Colon (tissue), 2 donors: ENCODE data around the gene SCTR.

ENCODE experiments used
- FAIRE-seq: peaks from 2 replicates; lab custom pipeline; 2012; peaks lifted over from hg19 to GRCh38; lab: Jason Lieb, UNC
- donor health status: control.
- donor health status: control.

The SCTR gene

GRCh38 chr2:119442850-119443249 lies 81.4 kb downstream of the SCTR start:
- FAIRE-seq: no peak

DNA sequence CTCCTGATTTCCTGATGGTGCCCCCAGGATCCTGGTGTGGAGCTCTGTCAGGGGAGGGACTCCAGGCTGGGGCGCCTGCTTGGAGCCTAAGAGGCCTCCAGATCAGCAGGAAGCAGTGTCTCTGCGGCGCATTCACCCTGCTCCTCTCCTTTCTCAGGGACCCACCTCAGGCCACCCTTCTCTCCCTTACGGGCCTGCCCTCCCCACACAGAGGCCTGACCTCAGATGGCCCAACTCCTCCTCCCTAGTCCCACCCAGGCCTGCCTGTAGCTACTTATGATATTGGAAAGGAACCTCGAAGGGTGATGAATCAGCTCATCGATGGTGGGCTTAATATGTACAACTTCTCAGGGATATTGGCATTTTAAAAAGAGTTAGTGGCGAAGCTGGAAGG lies 82.1 kb downstream of the SCTR start:
- no peak for FAIRE-seq

DNA sequence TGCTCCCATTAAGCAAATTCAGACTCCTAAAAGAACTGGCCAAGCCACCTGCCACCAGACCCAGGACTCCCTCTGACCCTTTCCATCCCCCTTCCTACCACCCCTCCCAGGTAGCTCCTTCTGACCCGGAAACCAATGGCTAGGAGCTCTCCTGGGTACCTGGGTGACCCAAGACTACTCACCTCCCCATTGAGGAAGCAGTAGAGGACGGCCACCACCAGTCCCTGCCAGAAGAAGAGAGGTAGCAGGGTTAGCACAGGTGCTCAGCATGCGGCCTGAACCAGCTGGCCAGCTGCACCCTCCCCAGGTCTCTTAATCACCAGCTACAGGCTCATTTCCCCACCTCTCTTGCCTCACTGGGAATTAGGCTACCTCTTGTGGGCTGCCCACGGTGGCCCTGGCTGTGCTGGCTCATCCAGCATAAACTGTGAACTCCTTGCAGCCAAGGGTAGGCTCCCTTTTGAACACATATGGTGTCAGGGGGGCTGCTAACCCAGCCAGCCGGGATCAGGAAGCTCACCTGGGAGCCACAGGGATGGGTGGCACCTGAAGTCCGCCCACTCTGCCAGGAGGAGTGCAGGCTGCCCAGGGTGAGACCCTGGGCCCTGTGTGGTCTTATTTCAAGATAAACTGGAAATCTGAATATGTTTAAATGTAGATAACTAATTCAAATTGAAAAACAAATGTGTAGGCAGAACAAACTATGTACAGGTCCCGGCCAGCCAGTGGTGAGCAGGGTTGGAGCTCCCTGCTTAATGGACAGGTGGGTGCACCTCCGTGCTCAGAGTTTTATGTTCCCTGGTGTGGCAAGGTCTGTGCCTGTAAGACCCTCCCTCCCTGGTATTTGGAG lies 82.7 kb downstream of the SCTR start:
- no peak for FAIRE-seq

DNA sequence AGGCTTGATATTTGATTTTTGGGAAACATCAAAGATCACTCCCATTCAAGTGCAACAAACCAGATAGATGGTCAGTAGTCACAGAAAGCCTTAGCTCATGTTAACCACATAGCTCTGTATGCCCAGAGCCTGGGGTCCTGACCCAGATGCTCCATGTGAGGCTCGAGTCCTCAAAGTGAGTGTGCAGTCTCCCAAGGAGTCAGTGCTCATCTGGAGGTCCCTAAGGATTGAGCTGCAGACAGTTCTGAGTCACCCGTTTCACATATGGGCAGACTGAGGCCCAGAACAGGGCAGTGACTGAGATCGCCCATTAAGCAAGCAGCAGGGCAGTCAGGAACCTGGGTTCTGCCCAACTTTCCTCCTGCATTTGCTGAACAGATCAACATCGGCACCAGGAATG lies 83.4 kb downstream of the SCTR start:
- FAIRE-seq: no peak

- no peak for FAIRE-seq
These were observed 83.8 kb downstream of the SCTR start for GRCh38 chr2:119440501-119440870.

DNA sequence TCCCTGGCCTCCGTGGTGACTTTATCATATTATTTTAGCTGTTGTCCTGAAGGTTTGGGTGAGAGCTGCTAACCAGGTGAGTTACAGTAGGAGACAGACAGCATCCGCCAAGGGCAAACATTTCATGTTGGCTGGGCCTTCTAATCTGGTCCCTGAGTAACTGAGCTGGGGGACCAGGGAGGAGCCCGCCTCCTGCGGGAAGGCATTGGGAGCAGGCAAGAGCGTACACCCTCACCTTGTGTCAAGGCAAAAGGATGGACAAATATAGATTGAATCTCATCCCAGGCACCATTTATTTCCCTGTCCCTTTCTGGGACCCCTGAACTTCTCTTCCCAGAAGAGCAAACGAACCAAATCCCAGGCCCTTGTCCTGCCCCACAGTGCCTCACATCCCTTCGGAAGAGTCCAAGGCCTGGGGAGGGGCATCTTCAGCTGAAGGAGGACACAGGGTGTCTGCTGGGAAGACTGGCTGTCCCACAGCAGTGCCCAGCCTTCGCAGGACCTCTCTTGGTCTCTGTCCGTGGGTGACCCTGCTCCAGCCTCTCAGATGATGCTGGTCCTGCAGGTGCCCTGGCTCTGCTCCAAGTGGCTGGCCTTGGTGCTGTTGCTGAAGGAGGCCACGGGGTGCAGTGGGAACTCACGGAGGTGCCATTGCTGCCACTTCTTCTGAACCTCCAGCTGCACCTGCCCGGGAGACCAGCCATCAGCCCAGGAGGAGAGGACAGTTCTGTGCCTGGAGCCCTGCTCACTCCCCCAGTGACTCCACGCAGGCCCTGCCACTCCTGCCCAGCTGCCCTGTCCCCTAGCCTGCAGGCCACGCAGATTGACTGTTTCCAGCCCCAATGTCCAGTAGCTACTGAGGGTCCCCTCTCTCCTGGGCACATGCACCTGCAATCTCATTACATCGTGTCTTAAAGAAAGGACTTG lies 84.4 kb downstream of the SCTR start:
- FAIRE-seq: no peak

DNA sequence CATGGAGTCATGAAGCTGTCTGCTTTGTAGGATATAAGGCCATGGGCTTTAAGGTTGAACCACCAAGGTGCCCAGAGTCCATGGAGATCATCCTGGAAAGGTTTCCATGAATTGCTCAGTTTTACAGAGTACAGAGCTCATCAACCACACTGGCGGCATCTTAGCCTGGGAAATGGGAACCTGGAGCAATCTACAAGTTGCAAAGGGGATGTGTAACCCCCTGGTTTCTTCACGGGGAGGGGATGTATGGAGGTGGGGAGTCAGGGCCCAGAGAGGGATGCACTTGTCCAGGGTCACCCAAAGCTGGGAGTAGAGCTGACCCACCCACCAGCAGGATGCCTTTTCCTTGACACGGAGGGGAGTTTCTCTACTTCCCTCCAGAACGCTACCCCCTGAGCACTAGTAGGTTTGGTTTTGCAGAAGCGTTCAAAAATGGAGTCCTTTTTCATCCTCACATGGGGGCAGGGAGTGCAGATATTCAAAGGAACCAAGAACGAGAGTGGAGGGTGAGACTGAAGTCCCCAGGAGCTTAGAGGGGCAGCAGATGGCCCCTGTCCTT lies 85.5 kb downstream of the SCTR start:
- no peak for FAIRE-seq

GRCh38 chr2:119438128-119438656 lies 86.1 kb downstream of the SCTR start:
- FAIRE-seq: no peak

DNA sequence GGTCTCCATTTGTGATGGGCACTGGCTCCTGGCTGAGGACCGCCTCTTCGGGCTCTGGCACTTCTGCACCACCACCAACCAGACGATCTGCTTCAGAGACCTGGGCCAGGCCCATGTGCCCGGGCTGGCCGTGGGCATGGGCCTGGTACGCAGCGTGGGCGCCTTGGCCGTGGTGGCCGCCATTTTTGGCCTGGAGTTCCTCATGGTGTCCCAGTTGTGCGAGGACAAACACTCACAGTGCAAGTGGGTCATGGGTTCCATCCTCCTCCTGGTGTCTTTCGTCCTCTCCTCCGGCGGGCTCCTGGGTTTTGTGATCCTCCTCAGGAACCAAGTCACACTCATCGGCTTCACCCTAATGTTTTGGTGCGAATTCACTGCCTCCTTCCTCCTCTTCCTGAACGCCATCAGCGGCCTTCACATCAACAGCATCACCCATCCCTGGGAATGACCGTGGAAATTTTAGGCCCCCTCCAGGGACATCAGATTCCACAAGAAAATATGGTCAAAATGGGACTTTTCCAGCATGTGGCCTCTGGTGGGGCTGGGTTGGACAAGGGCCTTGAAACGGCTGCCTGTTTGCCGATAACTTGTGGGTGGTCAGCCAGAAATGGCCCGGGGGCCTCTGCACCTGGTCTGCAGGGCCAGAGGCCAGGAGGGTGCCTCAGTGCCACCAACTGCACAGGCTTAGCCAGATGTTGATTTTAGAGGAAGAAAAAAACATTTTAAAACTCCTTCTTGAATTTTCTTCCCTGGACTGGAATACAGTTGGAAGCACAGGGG lies 87.1 kb downstream of the SCTR start:
- no peak for FAIRE-seq

DNA sequence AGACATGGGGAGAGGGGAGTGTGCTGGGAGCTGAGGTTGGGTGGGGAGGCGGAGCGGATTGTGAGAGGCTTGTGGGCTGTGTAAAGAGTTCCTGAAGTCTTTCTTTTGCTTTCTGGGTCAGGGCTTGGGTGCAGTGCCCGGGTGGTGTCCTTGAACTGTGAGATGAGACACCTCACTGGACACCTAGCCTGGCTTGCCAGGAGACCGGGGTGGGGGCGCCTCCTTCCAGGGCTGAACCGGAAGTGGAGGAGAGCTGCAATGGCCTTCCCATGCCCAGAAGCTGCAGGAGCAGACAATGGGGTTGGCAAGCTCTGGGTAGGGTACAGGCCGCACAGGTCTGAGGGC lies 88.4 kb downstream of the SCTR start:
- no peak for FAIRE-seq

DNA sequence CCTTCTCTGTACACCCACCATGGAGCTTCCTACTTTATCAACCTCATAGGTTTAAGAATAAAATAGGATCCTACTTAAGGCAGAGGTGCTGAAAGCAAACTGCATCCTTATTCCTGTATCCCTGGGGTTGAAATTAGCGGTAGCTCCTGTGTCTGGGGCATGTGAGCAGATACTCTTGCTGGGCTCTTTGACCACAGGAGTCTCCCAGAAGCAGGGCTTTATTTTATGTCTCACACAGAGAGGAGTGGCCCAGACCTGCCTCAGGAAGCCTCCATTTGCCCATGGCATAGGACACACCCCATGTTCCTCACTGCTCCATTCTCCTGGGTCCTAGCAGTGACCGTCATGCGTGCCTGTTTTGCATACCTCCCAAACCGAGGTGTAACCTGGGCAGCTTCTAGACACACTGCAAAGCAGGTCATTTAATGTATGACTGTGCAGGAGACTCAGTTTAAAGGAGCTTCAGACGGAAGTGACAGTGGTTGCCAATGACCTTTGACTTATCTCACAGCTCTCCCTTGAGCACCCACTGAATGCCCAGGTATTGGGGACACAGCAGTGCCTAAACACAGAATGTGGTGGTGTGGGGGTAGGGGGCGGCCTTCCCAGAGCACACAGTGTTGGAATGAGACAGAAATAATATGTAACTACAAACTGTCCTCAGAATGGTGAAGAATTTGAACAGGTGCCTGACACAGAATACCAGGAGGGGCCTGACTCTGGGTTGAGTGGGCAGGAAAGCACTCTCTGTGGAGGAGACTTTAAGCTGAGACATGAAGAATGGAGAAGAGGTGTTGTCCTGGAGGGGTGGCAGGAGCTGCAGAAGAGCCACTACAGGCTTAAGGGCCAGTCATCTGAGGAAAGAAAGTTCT lies 89.0 kb downstream of the SCTR start:
- FAIRE-seq: no peak

GRCh38 chr2:119434664-119435063 lies 89.6 kb downstream of the SCTR start:
- FAIRE-seq: no peak

DNA sequence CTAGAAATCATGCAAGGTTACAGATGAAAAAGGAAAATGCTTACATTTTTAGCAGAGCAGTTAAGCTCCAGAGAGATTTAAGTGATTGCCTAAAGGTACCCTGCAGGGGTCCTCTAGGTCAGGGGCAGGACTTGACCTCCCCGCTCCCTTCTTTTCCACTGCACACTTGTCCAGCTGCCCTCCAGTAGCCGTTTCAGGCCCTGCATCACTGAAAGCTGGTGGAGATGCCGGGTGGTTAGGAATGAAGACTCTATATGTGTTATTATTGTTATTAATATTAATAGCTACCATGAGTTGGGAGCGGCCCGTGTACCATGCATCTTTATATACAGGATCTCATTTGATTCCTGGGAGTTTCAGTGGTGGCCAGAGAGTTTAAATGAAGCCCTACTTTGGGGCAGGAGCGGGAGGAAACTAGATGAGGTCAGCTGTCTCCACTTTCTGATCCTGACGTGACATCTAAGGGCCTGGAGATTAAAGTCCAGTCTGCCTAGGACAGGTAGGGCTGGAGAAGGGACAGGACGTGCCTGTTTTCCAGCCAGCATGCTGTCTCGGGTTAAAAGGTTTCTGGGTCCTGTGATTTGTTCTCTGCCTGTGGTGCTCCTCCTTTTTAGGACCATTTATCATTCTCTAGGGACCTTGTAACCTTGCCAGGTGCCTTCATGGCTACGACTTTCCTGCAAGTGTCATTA lies 90.5 kb downstream of the SCTR start:
- no peak for FAIRE-seq

- no peak for FAIRE-seq
These were observed 91.3 kb downstream of the SCTR start for GRCh38 chr2:119432851-119433522.

DNA sequence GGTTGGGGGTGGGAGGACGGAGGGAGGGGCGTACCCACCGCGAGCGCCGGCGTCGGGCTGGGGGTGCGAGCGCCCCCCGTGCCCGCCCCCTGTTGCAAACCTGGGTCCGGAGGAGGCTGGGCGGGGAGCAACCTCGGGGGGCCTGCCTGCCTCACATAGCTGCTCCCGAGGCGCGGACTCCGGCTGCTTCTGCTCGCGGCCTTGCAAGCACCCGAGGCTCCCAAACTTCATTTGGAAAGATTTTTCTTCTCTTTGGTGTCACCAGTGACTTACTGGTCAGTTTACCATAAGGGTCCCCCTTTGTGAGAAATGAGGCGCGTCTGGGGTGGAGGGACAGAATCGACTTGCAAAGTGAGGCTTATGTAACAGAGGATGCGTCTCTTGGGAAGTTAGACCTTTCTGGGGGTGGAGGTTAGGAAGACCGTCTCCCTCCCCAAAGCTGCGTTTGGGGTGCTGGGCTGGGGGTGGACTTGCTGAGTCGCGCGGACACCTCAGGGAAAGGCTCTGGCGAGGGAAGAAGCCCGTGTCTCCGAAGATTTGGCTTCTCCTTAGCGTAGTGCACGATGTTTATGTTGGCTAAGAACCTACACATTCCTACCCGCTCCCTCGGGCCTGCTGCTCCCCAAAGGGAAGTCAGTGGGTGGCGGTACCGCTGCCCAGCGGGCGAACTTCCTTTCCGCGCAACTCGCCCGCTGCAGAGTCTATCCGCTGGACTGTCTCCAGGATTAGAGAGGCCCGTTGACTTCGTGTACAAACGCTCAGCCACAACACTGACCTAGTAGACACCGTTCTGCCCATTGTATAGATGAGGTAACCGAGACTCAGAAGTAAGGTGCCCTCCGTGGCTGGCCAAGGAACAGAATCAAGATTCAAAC lies 92.1 kb downstream of the SCTR start:
- no peak for FAIRE-seq

DNA sequence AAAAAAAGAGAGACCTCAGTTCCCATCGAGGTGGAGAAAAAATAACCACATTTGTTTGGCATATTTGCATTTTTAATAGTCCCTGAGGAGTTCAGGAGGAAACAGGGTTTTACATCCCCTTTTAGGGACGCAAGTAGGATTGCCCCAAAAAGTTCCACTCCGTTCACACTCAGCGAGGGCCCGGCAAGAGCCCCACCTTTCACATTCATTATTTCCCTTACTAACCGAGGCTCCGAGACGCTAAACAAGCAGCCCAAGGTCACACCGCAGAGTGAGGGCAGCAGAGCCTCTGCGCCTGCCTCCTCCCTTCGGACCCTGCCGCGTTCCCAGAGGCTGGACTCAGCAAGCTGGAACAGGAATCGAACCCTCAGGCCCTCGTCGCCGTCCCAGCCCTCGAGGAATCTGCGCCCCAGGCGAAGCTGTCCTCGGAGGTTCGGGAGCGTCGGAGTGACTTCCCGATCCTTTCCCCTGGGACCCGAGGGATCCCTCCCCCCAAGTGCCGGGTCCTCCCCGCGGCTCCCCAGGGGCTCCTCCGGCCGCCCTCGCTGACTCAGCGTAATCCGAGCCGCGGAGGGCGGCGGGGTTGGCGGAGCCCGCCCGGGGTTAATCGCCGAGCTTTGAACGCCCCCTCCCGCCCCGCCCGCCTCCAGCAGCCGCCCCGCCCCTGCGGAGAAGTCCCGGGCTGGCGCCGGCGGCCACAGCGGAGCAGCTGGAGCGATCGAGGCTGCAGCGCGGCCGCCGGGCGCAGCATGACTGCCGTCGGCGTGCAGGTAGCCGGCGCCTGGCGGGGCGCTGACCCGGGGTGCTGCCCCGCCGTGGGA lies 92.9 kb downstream of the SCTR start, which contains the start of gene TMEM37:
Gene TMEM37, plus strand, starts transcription at position 700 of the 821 bp plus-strand sequence. Its CDS starts 50 bp downstream, at position 750.
- no peak for FAIRE-seq

DNA sequence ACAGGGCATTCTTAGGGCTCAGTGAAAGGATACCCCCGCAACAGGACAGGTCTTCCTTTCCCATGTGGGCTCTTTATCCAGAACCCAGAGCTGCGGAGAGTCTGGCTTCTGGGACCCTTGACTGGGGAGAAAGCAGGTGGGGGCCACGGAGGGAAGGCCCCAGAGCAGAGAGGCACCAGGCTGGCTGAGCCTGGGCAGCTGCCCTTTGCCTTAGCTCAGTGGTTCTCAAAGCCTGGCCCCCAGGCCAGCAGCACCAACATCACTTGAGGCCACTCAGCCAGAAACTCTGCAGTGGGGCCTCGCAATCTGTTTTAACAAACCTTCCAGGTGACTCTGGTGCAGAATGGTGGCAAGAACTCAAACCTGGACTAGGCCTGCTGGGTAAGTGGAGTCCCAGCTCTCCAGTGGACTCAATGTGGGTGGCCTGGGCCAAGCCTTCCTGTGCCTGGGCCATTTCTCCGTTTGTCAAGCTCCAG lies 94.2 kb downstream of the SCTR start:
- no peak for FAIRE-seq
